ENCODE results near the gene IL32.
A peak's percentile ranks its signal among the peaks of the same experiment; 100 is the strongest.
"Not testable (repeated sequence)": the region's sequence is repeated elsewhere in the genome, so short reads cannot be mapped to it uniquely, and the experiment has no call there.

The IL32 gene

GRCh38 chr16:3044708-3045107, 20.7 kb upstream of the IL32 start:
- H3K27ac ChIP-seq (ENCODE audit: low read depth, low read length): no peak overlapping the region
- H3K9ac ChIP-seq (ENCODE audit: low read depth, low read length): no peak overlapping the region
- H3K9me3 ChIP-seq (ENCODE audit: control insufficient read depth, insufficient read depth, low read length): no peaks in the 10 kb centered on the region
- no peaks in the 10 kb centered on the region for H3K4me1 ChIP-seq (ENCODE audit: control insufficient read depth, insufficient read depth, low read length)
- peak overlapping the region; percentile 75; the same call in 1 of the 2 replicates for H3K4me3 ChIP-seq (ENCODE audit: low read depth, low read length)
- H3K36me3 ChIP-seq (ENCODE audit: control insufficient read depth, insufficient read depth, low read length): no peaks in the 10 kb centered on the region
- peaks cover 33% of the 10 kb centered on the region for H3K27me3 ChIP-seq (ENCODE audit: control insufficient read depth, insufficient read depth, low read length)

GRCh38 chr16:3045758-3046640, 19.4 kb upstream of the IL32 start, which contains the start of gene MMP25:
MMP25 (plus strand) TSS chr16:3046561; CDS start chr16:3046918, 357 bp downstream.
- Histone ChIP-seq H3K36me3 (ENCODE audit: control insufficient read depth, insufficient read depth, low read length) (no peaks in the 10 kb centered on the region), H3K9ac (ENCODE audit: low read depth, low read length) (peak within 1 kb of the TSS; percentile 26; the same call in 1 of the 2 replicates), H3K4me3 (ENCODE audit: low read depth, low read length) (peak within 1 kb of the TSS; percentile 75), H3K27ac (ENCODE audit: low read depth, low read length) (peak within 1 kb of the TSS; percentile 78), H3K4me1 (ENCODE audit: control insufficient read depth, insufficient read depth, low read length) (no peaks in the 10 kb centered on the region), H3K27me3 (ENCODE audit: control insufficient read depth, insufficient read depth, low read length) (peaks cover 33% of the 10 kb centered on the region), H3K9me3 (ENCODE audit: control insufficient read depth, insufficient read depth, low read length) (no peaks in the 10 kb centered on the region)

- no peaks in the 10 kb centered on the region for H3K4me1 ChIP-seq (ENCODE audit: control insufficient read depth, insufficient read depth, low read length)
- peaks cover 33% of the 10 kb centered on the region for H3K27me3 ChIP-seq (ENCODE audit: control insufficient read depth, insufficient read depth, low read length)
- H3K4me3 ChIP-seq (ENCODE audit: low read depth, low read length): peak overlapping the region; percentile 75
- H3K36me3 ChIP-seq (ENCODE audit: control insufficient read depth, insufficient read depth, low read length): no peaks in the 10 kb centered on the region
- H3K27ac ChIP-seq (ENCODE audit: low read depth, low read length): no peak overlapping the region
- H3K9ac ChIP-seq (ENCODE audit: low read depth, low read length): no peak overlapping the region
- H3K9me3 ChIP-seq (ENCODE audit: control insufficient read depth, insufficient read depth, low read length): no peaks in the 10 kb centered on the region
Observed at GRCh38 chr16:3046641-3047386, 18.6 kb upstream of the IL32 start.

- Histone ChIP-seq H3K36me3 (ENCODE audit: control insufficient read depth, insufficient read depth, low read length) (no peaks in the 10 kb centered on the region), H3K27me3 (ENCODE audit: control insufficient read depth, insufficient read depth, low read length) (peaks cover 33% of the 10 kb centered on the region), H3K4me3 (ENCODE audit: low read depth, low read length) (peak overlapping the region; percentile 75), H3K4me1 (ENCODE audit: control insufficient read depth, insufficient read depth, low read length) (no peaks in the 10 kb centered on the region), H3K9me3 (ENCODE audit: control insufficient read depth, insufficient read depth, low read length) (no peaks in the 10 kb centered on the region), H3K27ac (ENCODE audit: low read depth, low read length) (no peak overlapping the region), H3K9ac (ENCODE audit: low read depth, low read length) (no peak overlapping the region)
Observed at GRCh38 chr16:3047387-3047720, 18.1 kb upstream of the IL32 start.

GRCh38 chr16:3049921-3050481, 15.4 kb upstream of the IL32 start:
- Histone ChIP-seq H3K9ac (ENCODE audit: low read depth, low read length) (no peak overlapping the region), H3K27ac (ENCODE audit: low read depth, low read length) (no peak overlapping the region), H3K4me1 (ENCODE audit: control insufficient read depth, insufficient read depth, low read length) (no peaks in the 10 kb centered on the region), H3K27me3 (ENCODE audit: control insufficient read depth, insufficient read depth, low read length) (peaks cover 24% of the 10 kb centered on the region), H3K36me3 (ENCODE audit: control insufficient read depth, insufficient read depth, low read length) (peaks cover 3% of the 10 kb centered on the region; the same call in 1 of the 2 replicates), H3K4me3 (ENCODE audit: low read depth, low read length) (no peak overlapping the region), H3K9me3 (ENCODE audit: control insufficient read depth, insufficient read depth, low read length) (no peaks in the 10 kb centered on the region)

- H3K9me3 ChIP-seq (ENCODE audit: control insufficient read depth, insufficient read depth, low read length): no peaks in the 10 kb centered on the region
- no peak overlapping the region for H3K9ac ChIP-seq (ENCODE audit: low read depth, low read length)
- no peak overlapping the region for H3K27ac ChIP-seq (ENCODE audit: low read depth, low read length)
- H3K4me3 ChIP-seq (ENCODE audit: low read depth, low read length): no peak overlapping the region
- H3K4me1 ChIP-seq (ENCODE audit: control insufficient read depth, insufficient read depth, low read length): no peaks in the 10 kb centered on the region
- peaks cover 24% of the 10 kb centered on the region for H3K27me3 ChIP-seq (ENCODE audit: control insufficient read depth, insufficient read depth, low read length)
- peaks cover 3% of the 10 kb centered on the region; the same call in 1 of the 2 replicates for H3K36me3 ChIP-seq (ENCODE audit: control insufficient read depth, insufficient read depth, low read length)
Observed at GRCh38 chr16:3050487-3050886, 15.0 kb upstream of the IL32 start.

GRCh38 chr16:3051009-3051408, 14.4 kb upstream of the IL32 start:
- peaks cover 24% of the 10 kb centered on the region for H3K27me3 ChIP-seq (ENCODE audit: control insufficient read depth, insufficient read depth, low read length)

GRCh38 chr16:3051494-3051893, 13.9 kb upstream of the IL32 start:
- H3K27me3 ChIP-seq (ENCODE audit: control insufficient read depth, insufficient read depth, low read length): peaks cover 24% of the 10 kb centered on the region

More at GRCh38 chr16:3051009-3051408, 14.4 kb upstream of the IL32 start:
- H3K9me3 ChIP-seq (ENCODE audit: control insufficient read depth, insufficient read depth, low read length): no peaks in the 10 kb centered on the region
- no peak overlapping the region for H3K4me3 ChIP-seq (ENCODE audit: low read depth, low read length)
- H3K27ac ChIP-seq (ENCODE audit: low read depth, low read length): no peak overlapping the region
- H3K36me3 ChIP-seq (ENCODE audit: control insufficient read depth, insufficient read depth, low read length): peaks cover 3% of the 10 kb centered on the region; the same call in 1 of the 2 replicates
- H3K9ac ChIP-seq (ENCODE audit: low read depth, low read length): no peak overlapping the region
- no peaks in the 10 kb centered on the region for H3K4me1 ChIP-seq (ENCODE audit: control insufficient read depth, insufficient read depth, low read length)

GRCh38 chr16:3052571-3053329, 12.7 kb upstream of the IL32 start:
- peaks cover 14% of the 10 kb centered on the region for H3K27me3 ChIP-seq (ENCODE audit: control insufficient read depth, insufficient read depth, low read length)
- not testable (repeated sequence) for H3K9ac ChIP-seq (ENCODE audit: low read depth, low read length); H3K36me3 ChIP-seq (ENCODE audit: control insufficient read depth, insufficient read depth, low read length); H3K4me1 ChIP-seq (ENCODE audit: control insufficient read depth, insufficient read depth, low read length); H3K9me3 ChIP-seq (ENCODE audit: control insufficient read depth, insufficient read depth, low read length); H3K27ac ChIP-seq (ENCODE audit: low read depth, low read length); H3K4me3 ChIP-seq (ENCODE audit: low read depth, low read length)

More at GRCh38 chr16:3051494-3051893, 13.9 kb upstream of the IL32 start:
- Histone ChIP-seq H3K36me3 (ENCODE audit: control insufficient read depth, insufficient read depth, low read length) (peaks cover 3% of the 10 kb centered on the region; the same call in 1 of the 2 replicates), H3K4me1 (ENCODE audit: control insufficient read depth, insufficient read depth, low read length) (no peaks in the 10 kb centered on the region), H3K27ac (ENCODE audit: low read depth, low read length) (no peak overlapping the region), H3K9ac (ENCODE audit: low read depth, low read length) (no peak overlapping the region), H3K4me3 (ENCODE audit: low read depth, low read length) (no peak overlapping the region), H3K9me3 (ENCODE audit: control insufficient read depth, insufficient read depth, low read length) (no peaks in the 10 kb centered on the region)

- not testable (repeated sequence) for H3K4me3 ChIP-seq (ENCODE audit: low read depth, low read length); H3K27ac ChIP-seq (ENCODE audit: low read depth, low read length); H3K4me1 ChIP-seq (ENCODE audit: control insufficient read depth, insufficient read depth, low read length); H3K27me3 ChIP-seq (ENCODE audit: control insufficient read depth, insufficient read depth, low read length); H3K9me3 ChIP-seq (ENCODE audit: control insufficient read depth, insufficient read depth, low read length); H3K9ac ChIP-seq (ENCODE audit: low read depth, low read length); H3K36me3 ChIP-seq (ENCODE audit: control insufficient read depth, insufficient read depth, low read length)
Observed at GRCh38 chr16:3053330-3053710, 12.1 kb upstream of the IL32 start.
